IPS-NIHi7 (cell line): Measurements from ENCODE around the gene WDR53.
"Not testable (repeated sequence)": the region's sequence is repeated elsewhere in the genome, so short reads cannot be mapped to it uniquely, and the experiment has no call there.

ENCODE experiments used
- DNase-seq: peaks from one replicate; pipeline ENCODE4 v3.0.0; 2012; ENCODE audit warnings: mixed read lengths; ENCODE audit errors: extremely low spot score

WDR53 gene

DNA sequence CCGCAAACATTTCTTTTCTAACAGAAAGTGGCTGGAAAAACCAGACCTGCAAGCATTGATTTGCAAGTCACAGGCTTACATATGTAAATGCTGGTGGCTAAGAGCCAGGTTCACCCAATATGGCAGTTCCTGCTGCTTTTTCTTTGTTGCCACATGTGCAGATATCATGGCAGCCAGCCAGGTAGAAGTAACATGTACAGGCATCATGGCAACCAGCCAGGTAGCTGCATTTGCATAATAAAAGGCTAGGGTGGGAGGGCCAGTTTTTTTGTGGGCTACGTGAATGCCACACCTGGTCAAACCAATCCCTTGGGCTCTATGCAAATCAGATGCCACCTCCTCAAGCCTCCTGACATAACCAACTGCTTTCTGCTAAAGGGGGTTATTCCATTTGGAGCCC is 50.4 kb downstream of the WDR53 start:
- DNase-seq: no peak

DNA sequence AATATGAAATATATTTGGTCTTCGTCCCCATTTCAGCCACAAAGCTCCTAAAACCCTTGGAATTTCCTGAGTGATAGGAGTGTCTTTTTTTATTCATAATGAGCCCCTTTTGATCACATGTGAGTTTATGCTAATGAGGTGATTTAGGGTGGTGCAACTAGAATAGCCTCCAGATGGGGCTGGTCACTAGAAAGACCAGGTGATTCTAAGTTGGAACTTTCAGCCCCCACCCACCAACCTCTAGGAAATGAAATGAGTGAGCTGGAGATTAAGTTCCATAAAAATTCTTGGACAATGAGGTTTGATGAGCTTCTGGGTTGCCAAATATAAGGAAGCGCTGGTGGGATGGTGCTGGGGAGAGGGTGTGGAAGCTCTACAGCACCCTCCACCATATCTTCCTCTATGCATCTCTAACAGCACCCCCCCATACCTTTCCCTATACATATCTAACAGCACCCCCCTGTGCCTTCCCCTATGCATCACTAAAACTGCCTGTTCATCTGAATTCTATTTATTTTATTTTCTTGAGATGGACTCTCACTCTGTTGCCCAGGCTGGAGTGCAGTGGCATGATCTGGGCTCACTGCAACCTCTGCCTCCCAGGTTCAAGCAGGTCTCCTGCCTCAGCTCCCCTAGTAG is 51.1 kb downstream of the WDR53 start:
- no peak for DNase-seq

DNA sequence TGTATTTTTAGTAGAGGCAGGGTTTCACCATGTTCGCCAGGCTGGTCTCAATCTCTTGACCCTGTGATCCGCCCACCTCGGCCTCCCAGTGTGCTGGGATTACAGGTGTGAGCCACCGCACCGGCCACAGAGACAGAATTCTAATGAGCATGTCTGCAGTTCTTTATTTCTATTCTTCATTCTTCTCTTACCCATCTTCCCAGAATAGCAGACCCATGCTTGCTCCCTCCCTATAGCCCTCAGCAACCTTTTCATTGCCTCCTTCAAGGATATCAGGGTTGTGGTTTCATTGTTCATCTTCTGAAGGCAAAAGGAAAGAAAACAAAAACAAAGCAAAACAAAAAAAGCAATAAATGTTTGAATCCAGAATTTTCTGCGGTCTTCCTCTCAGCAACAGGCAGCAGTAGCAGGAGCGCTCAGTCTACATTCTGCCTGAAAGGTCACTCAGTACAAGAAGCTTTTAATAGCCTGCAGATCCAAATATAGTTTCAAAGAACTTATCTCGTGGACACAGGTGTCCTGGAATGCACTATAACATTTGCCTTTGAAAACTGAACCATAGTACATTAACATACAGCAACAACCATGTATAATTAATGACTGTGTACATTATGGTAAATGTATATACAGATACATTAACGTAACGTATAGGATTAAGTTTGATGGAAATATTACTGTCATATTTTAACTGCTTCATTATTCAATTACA is 53.3 kb downstream of the WDR53 start, which contains the start of gene SMCO1:
SMCO1 (minus strand) TSS at position 434 of the 709 bp plus-strand sequence; CDS start at position 297, 137 bp downstream.
- no peak for DNase-seq

DNA sequence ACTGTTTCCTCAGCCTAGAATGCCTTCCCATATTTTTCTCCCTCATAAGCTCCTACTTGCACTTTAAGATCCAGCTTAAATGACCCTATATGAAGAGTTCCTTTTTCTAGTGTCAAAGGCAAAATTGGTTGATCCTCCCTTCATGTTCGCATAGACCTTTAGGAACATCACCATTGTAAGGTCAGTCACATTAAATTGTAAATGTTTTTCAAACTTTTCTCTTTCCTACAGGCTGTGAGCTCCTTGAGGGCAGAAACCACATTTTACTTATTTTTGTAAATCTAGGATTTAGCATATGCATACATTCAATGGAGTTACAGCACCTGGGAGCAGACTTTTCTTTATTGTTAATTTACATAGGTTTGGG is 54.0 kb downstream of the WDR53 start:
- no peak for DNase-seq

DNA sequence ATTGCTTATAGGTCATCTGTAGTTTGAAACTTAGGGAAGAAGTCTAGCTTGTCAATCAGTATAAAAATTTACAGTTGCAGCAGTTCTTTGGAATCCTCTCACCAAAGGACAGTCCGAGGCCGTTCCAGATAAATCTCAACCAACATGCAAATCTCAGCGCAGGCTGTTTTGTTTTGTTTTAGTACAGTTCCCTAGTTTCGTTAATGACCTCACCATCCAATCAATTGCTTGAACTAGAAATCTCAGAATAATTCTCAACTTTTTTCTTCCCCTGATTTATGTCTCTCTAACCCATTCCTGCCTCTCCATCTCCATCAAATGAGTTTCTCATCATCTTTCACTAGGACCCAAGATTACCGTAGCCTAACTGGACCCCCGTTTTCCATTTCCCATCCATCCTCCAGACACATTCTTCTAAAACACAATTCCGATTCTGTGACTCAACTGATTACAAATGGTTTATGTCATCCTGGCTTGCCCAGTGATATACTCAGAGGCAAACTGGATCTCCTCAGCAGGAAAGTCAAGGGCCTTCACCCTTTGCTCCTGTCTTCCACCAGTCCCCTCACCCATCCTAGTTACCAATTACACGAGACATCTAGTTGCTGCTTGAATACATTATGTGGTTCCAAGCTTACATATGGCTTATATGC is 54.5 kb downstream of the WDR53 start:
- no peak for DNase-seq

DNA sequence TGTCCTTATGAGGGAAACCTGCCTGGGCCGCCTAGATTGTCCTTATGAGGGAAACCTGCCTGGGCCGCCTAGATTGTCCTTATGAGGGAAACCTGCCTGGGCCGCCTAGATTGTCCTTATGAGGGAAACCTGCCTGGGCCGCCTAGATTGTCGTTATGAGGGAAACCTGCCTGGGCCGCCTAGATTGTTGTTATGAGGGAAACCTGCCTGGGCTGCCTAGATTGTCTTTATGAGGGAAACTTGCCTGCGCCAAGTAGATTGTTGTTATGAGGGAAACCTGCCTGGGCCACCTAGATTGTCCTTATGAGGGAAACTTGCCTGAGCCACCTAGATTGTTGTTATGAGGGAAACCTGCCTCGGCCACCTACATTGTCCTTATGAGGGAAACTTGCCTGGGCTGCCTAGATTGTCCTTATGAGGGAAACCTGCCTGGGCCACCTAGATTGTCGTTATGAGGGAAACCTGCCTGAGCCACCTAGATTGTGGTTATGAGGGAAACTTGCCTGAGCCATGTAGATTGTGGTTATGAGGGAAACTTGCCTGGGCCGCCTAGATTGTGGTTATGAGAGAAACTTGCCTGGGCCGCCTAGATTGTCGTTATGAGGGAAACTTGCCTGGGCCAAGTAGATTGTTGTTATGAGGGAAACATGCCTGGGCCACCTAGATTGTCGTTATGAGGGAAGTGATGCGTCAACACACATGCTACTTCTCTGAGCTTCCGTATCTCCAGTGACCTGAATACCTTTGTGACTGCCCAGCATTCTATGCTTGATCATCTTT is 56.5 kb downstream of the WDR53 start:
- DNase-seq: not testable (repeated sequence)

DNA sequence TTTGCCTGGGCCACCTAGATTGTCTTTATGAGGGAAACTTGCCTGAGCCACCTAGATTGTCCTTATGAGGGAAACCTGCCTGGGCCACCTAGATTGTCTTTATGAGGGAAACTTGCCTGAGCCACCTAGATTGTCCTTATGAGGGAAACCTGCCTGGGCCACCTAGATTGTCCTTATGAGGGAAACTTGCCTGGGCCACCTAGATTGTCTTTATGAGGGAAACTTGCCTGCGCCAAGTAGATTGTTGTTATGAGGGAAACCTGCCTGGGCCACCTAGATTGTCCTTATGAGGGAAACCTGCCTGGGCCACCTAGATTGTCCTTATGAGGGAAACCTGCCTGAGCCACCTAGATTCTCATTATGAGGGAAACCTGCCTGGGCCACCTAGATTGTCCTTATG is 57.2 kb downstream of the WDR53 start:
- DNase-seq: not testable (repeated sequence)

DNA sequence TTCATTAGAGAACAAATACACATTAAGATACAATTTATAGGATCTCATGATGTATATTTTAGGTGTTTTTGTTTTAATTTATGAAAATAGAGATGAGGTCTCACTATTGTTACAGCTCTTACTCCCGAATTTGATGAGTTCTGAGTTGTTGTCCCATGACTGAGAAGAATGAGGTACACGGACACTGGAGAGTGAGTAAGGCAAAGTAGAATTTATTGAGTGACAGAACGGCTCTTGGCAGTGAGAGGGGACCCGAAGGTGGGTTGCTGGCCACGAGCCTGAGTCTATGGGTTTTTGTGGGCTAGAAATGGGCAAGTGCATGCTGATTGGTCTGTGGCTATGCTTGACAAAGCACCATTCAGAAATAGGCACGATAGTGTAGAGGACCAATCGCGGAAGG is 61.7 kb downstream of the WDR53 start:
- no peak for DNase-seq

DNA sequence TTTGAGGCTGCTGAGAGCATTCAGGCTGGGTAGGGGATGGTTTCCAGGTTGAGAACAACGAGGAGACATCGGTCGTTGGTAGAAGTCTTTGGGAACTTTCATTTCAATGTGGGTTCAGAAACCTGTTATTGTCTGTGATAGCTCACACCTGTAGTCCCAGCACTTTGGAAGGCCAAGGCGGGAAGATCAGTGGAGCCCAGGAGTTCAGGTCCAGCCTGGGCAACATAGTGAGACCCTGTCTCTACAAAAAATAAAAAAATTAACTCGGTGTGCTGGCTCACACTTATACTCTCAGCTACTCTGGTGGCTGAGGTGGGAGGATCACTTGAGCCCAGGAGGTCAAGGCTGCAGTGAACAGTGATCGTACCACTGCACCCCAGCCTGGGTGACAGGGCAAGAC is 63.8 kb downstream of the WDR53 start:
- DNase-seq: no peak
